Aorta (tissue), 5 donors: ENCODE measurements around the gene HLA-DMA. TPM values are rescaled to one million over a fixed set of nuclear protein-coding genes. Genes with fewer than 3 reads are reported as not detected.

Source experiments
- ATAC-seq: fragments of 200-7000 bp; cut with Tn5 transposase; one replicate; pipeline ENCODE4 v1.9.1; 2022; ENCODE audit warnings: moderate library complexity; ENCODE audit not compliant: low FRiP score
- DNase-seq, 2 donors: peaks; one replicate each; pipeline ENCODE4 v3.0.0-alpha.2; 2020
- H3K27ac ChIP-seq, 2 donors: one replicate each; pipeline ENCODE4 v1.5.1; 2013; ENCODE audit warnings: low read length in 2 of 2, mild to moderate bottlenecking in 2 of 2, moderate library complexity in 2 of 2, control low read depth in 1 of 2, inconsistent platforms in 1 of 2, low read depth in 1 of 2
- H3K27me3 ChIP-seq, 2 donors: one replicate each; pipeline ENCODE4 v1.6.1; 2013; ENCODE audit warnings: control low read depth in 1 of 2, low read length in 1 of 2, mild to moderate bottlenecking in 1 of 2, moderate library complexity in 1 of 2; ENCODE audit not compliant: insufficient read depth in 2 of 2, control insufficient read depth in 1 of 2
- H3K36me3 ChIP-seq, 2 donors: one replicate each; pipeline ENCODE4 v1.6.1; 2013; ENCODE audit warnings: control low read depth in 1 of 2, low read length in 1 of 2, mild to moderate bottlenecking in 1 of 2; ENCODE audit not compliant: insufficient read depth in 2 of 2, control insufficient read depth in 1 of 2
- H3K4me1 ChIP-seq, 2 donors: one replicate each; pipeline ENCODE4 v1.6.1; 2013; ENCODE audit warnings: low read length in 2 of 2, control low read depth in 1 of 2, mild to moderate bottlenecking in 1 of 2, moderate library complexity in 1 of 2; ENCODE audit not compliant: insufficient read depth in 2 of 2, control insufficient read depth in 1 of 2
- H3K4me3 ChIP-seq, 2 donors: one replicate each; pipeline ENCODE4 v1.5.1; 2013; ENCODE audit warnings: low read length in 2 of 2, control low read depth in 1 of 2, mild to moderate bottlenecking in 1 of 2
- H3K9me3 ChIP-seq: one replicate; pipeline ENCODE4 v1.6.1; 2013; ENCODE audit warnings: mild to moderate bottlenecking, low read length; ENCODE audit not compliant: control insufficient read depth
- WGBS, 2 donors: extraction: QIAGEN DNeasy Blood & Tissue Kit; methylation state at CpG; one replicate each; pipeline ENCODE4 v1.1.7; 2013; 5-methylcytosine and 5-hydroxymethylcytosine counted together
- intact Hi-C, 2 donors: fragments of 100-400 bp; cut with DNase I; formaldehyde crosslinking; loops; one replicate each; pipeline versions ENCODE4 v1.14.2 to v1.15.0; 2022
- polyA plus RNA-seq, 2 donors: library from polyadenylated mRNA; stranded (reverse); fragments of 200-250 nt; gene quantifications; one replicate each; pipeline ENCODE4 v1.2.3, GENCODE V29; 2013
- total RNA-seq, 2 donors: library from RNA; stranded (reverse); fragmentation: NEBNext Ultra II Directional; extraction: Animal tissue kit (Norgen Biotek cat#: 25700); gene quantifications; one replicate each; pipeline ENCODE4 v1.2.1, GENCODE V29; 2021
- donor health status: healthy with polysubstance abuse.
- donor health status: Bipolar disorder and iron deficiency.
- donor health status: DM: no; HTN: no; CAD: no.
- donor health status: DM: no; HTN: no; CAD: no.
- donor health status: DM: yes; HTN: yes; CAD: no.

The HLA-DMA gene
- total and polyA plus RNA-seq, 4 donors, result 9.8 to 109 (median 35.1) TPM

GRCh38 chr6:32953775-32954174, 878 bp upstream of the HLA-DMA start:
- DNase-seq (no peak), ATAC-seq (no peak)
- Histone ChIP-seq H3K9me3 (no peaks in the 10 kb centered on the region), H3K4me1 (no peaks in the 10 kb centered on the region), H3K27ac (no peak overlapping the region), H3K4me3 (no peak overlapping the region), H3K36me3 (no peaks in the 10 kb centered on the region), H3K27me3 (no peaks in the 10 kb centered on the region)
- intact Hi-C loops, result loop anchor here (1.0 to 2.0 kb wide), 2 partner anchors 15 to 21 kb away; partner anchors contain the start of gene BRD2 (in 1 of the 2)
- 67 to 70% methylated on average over 4 of the region's 4 CpGs for WGBS, 2 donors

- H3K4me3 ChIP-seq, result no peak overlapping the region
- H3K27me3 ChIP-seq, result no peaks in the 10 kb centered on the region
- H3K27ac ChIP-seq, result no peak overlapping the region
- DNase-seq (no peak), ATAC-seq (no peak)
- intact Hi-C loops, result no loop called here
- 90 to 91% methylated on average over 8 of the region's 8 CpGs for WGBS, 2 donors
- H3K9me3 ChIP-seq, result no peaks in the 10 kb centered on the region
- no peaks in the 10 kb centered on the region for H3K36me3 ChIP-seq
- H3K4me1 ChIP-seq, result no peaks in the 10 kb centered on the region
Measured at GRCh38 chr6:32950449-32950848, 2.4 kb downstream of the HLA-DMA start.

GRCh38 chr6:32950010-32950409, 2.9 kb downstream of the HLA-DMA start:
- Histone ChIP-seq H3K4me3 (no peak overlapping the region), H3K9me3 (no peaks in the 10 kb centered on the region), H3K36me3 (no peaks in the 10 kb centered on the region), H3K27ac (no peak overlapping the region), H3K4me1 (no peaks in the 10 kb centered on the region), H3K27me3 (no peaks in the 10 kb centered on the region)
- intact Hi-C loops, result no loop called here
- DNase-seq, result no peak
- ATAC-seq, result no peak
- WGBS, 2 donors, result 94 to 95% methylated on average over 3 of the region's 3 CpGs

GRCh38 chr6:32949113-32949512, 3.8 kb downstream of the HLA-DMA start:
- DNase-seq, result no peak
- H3K4me1 ChIP-seq, result no peaks in the 10 kb centered on the region
- no peaks in the 10 kb centered on the region for H3K9me3 ChIP-seq
- 88% methylated on average over 9 of the region's 9 CpGs for WGBS, 2 donors
- ATAC-seq, result no peak
- no peak overlapping the region for H3K27ac ChIP-seq
- H3K27me3 ChIP-seq, result no peaks in the 10 kb centered on the region
- no peaks in the 10 kb centered on the region for H3K36me3 ChIP-seq
- intact Hi-C loops, result no loop called here
- H3K4me3 ChIP-seq, result no peak overlapping the region

GRCh38 chr6:32947552-32948465, 5.1 kb downstream of the HLA-DMA start:
- WGBS, 2 donors, result 69 to 72% methylated on average over 11 of the region's 11 CpGs
- intact Hi-C loops, result no loop called here
- Histone ChIP-seq H3K9me3 (no peaks in the 10 kb centered on the region), H3K27ac (no peak overlapping the region), H3K4me1 (no peaks in the 10 kb centered on the region), H3K4me3 (no peak overlapping the region), H3K27me3 (no peaks in the 10 kb centered on the region), H3K36me3 (no peaks in the 10 kb centered on the region)
- no peak for DNase-seq
- no peak for ATAC-seq

GRCh38 chr6:32946893-32947292, 6.0 kb downstream of the HLA-DMA start:
- H3K4me1 ChIP-seq, result no peaks in the 10 kb centered on the region
- no peak for DNase-seq
- intact Hi-C loops, result no loop called here

GRCh38 chr6:32945953-32946352, 6.9 kb downstream of the HLA-DMA start:
- Histone ChIP-seq H3K36me3 (no peaks in the 10 kb centered on the region), H3K27me3 (no peaks in the 10 kb centered on the region), H3K9me3 (no peaks in the 10 kb centered on the region), H3K27ac (no peak overlapping the region), H3K4me3 (no peak overlapping the region), H3K4me1 (no peaks in the 10 kb centered on the region)
- ATAC-seq (no peak), DNase-seq (no peak)
- intact Hi-C loops, result no loop called here

More at GRCh38 chr6:32946893-32947292, 6.0 kb downstream of the HLA-DMA start:
- Histone ChIP-seq H3K36me3 (no peaks in the 10 kb centered on the region), H3K27ac (no peak overlapping the region), H3K4me3 (no peak overlapping the region), H3K9me3 (no peaks in the 10 kb centered on the region), H3K27me3 (no peaks in the 10 kb centered on the region)
- no peak for ATAC-seq

- Histone ChIP-seq H3K4me3 (no peak overlapping the region), H3K27ac (no peak overlapping the region), H3K4me1 (no peaks in the 10 kb centered on the region), H3K9me3 (no peaks in the 10 kb centered on the region), H3K27me3 (no peaks in the 10 kb centered on the region), H3K36me3 (no peaks in the 10 kb centered on the region)
- DNase-seq, result no peak
- intact Hi-C loops, result no loop called here
- WGBS, 2 donors, result 70 to 73% methylated on average over 9 of the region's 9 CpGs
- ATAC-seq, result no peak
Measured at GRCh38 chr6:32945108-32945760, 7.7 kb downstream of the HLA-DMA start.
